Measurements from ENCODE around the gene NMUR1.

Gene NMUR1

DNA sequence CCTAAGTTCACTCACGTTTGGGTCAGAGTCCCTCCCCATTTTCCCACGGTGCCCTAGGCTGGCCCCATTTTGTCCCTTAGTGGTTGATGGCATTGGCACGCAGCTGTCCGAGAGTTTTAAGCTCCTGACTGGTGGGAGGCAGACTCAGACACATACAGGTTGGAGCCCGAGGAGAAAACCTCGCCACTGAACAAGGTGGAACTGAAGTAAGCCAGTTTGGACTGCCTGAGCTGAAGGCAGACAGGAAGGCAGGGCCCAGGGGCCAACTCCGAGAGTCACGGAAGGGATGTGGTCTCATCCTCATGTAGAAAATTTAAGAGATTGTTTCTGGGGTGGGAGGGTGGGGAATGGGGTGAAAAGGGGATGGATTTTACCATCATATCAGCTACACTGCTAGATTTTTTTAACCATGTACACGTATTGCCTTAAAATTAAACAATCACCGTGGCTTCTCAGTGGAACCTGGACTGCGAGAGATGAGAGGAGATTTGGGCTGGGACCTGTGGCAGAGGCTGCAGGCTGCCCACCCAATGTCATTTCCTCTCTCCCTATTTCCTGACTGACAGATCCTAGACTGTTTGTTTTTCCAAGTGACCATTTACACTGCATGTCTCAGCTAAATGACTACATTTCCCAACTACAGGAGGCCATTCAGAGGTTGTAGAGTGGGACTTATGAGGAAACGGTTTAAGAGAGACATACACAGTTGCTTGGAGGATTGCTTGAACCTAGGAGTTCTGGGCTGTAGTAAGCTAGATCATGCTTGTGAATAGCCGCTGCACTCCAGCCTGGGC lies 19.4 kb upstream of the NMUR1 start:
- no peak overlapping the region for H3K4me3 ChIP-seq (ENCODE audit: low read length)
- DNase-seq (ENCODE audit: low read depth): no peak
- H3K9ac ChIP-seq (ENCODE audit: low read length): no peak overlapping the region
- no peaks in the 10 kb centered on the region for H3K36me3 ChIP-seq (ENCODE audit: control insufficient read depth, insufficient read depth, low read length, severe bottlenecking)
- peaks cover 17% of the 10 kb centered on the region for H3K4me1 ChIP-seq (ENCODE audit: control insufficient read depth, insufficient read depth, low read length)
- H3K27me3 ChIP-seq (replicated peaks; ENCODE audit: control insufficient read depth, insufficient read depth, low read length): no peaks in the 10 kb centered on the region
- peaks cover 11% of the 10 kb centered on the region for H3K9me3 ChIP-seq (ENCODE audit: control insufficient read depth, low read length)

DNA sequence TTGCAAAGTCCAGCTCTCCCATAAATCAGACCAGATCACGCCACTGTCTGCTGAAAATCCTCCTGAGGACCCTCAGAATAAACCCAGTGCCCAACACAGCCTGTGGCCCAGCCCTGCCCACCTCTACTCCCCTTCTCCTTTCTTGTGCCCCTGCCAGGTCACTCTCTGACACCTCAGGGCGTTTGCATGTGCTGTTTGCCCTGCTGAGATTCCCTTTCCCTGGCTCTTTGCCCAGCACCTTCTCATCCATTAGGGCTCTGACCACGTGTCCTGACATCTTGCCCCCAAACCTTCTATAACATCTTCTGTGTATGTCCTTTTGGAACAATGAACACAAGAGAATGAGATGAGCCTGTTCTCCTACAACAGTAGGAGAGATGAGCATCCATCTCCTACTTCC lies 18.5 kb upstream of the NMUR1 start:
- DNase-seq (ENCODE audit: low read depth): no peak
- no peaks in the 10 kb centered on the region for H3K36me3 ChIP-seq (ENCODE audit: control insufficient read depth, insufficient read depth, low read length, severe bottlenecking)
- H3K9ac ChIP-seq (ENCODE audit: low read length): no peak overlapping the region
- no peaks in the 10 kb centered on the region for H3K27me3 ChIP-seq (replicated peaks; ENCODE audit: control insufficient read depth, insufficient read depth, low read length)
- H3K4me3 ChIP-seq (ENCODE audit: low read length): no peak overlapping the region
- peaks cover 11% of the 10 kb centered on the region for H3K9me3 ChIP-seq (ENCODE audit: control insufficient read depth, low read length)
- peaks cover 12% of the 10 kb centered on the region for H3K4me1 ChIP-seq (ENCODE audit: control insufficient read depth, insufficient read depth, low read length)

DNA sequence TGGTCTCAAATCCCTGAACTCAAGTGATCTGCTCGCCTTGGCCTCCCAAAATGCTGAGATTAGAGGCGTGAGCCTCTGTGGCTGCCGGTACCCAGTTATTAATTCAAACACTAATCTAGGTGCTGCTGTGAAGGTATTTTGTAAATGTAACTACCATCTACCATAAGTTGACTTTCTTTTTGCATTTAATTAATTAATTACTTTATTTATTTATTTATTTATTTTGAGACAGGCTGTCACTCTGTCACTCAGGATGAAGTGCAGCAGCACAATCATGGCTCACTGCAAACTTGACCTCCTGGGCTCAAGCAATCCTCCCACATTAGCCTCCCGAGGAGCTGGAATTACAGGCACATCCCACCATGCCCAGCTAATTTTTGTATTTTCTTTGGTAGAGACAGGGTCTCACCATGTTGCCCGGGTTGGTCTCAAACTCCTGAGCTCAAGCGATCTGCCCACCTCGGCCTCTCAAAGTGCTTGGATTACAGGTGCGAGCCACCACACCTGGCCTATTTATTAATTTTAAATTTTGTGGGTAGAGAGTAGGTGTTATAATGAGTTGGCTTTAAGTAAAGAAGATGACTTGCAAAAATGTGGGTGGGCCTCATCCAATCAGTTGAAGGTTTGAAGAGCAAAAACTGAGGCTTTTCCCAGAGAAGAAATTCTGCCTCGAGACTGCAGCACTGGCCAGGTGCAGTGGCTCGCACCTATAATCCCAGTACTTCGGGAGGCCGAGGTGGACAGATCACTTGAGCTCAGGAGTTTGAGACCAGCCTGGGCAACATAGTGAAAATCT lies 17.3 kb upstream of the NMUR1 start:
- Histone ChIP-seq H3K9ac (ENCODE audit: low read length) (no peak overlapping the region), H3K36me3 (ENCODE audit: control insufficient read depth, insufficient read depth, low read length, severe bottlenecking) (no peaks in the 10 kb centered on the region), H3K9me3 (ENCODE audit: control insufficient read depth, low read length) (peaks cover 12% of the 10 kb centered on the region), H3K27me3 (replicated peaks; ENCODE audit: control insufficient read depth, insufficient read depth, low read length) (no peaks in the 10 kb centered on the region), H3K4me3 (ENCODE audit: low read length) (no peak overlapping the region), H3K4me1 (ENCODE audit: control insufficient read depth, insufficient read depth, low read length) (peaks cover 12% of the 10 kb centered on the region)
- DNase-seq (ENCODE audit: low read depth): no peak

DNA sequence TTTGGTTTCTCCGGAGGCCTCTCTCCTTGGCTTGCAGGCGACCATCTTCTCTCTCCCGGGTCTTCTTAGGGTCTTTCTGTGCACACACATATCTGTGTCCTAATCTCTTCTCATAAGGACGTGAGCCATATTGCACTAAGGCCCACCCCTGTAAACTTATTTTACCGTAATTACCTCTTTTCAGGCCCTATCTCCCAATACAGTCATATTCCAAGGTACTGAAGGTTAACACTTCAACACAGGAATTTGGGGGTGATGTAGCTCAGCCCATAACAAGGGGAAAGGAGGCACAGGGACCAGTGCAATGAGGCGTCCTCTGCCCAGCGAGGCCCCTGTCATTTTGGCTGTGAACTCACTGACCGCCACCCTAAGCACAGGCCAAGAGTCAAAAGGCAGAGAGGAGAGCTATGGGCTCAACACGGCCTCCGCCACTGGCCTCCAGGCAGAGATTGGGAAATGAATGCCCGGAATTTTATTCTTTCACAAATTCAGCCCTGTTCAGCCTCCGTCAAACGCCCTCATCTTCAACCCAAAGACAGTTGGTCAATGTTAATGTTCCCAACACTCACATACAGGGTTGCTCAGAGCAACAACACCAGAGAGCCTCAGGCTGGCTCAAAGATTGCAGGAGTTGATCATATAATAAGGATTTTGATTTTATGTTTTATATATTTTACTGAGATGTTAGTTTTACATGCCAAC lies 15.9 kb upstream of the NMUR1 start:
- no peaks in the 10 kb centered on the region for H3K27me3 ChIP-seq (replicated peaks; ENCODE audit: control insufficient read depth, insufficient read depth, low read length)
- peaks cover 21% of the 10 kb centered on the region for H3K4me1 ChIP-seq (ENCODE audit: control insufficient read depth, insufficient read depth, low read length)
- peaks cover 9% of the 10 kb centered on the region for H3K9me3 ChIP-seq (ENCODE audit: control insufficient read depth, low read length)
- no peaks in the 10 kb centered on the region for H3K36me3 ChIP-seq (ENCODE audit: control insufficient read depth, insufficient read depth, low read length, severe bottlenecking)
- no peak for DNase-seq (ENCODE audit: low read depth)
- no peak overlapping the region for H3K9ac ChIP-seq (ENCODE audit: low read length)
- no peak overlapping the region for H3K4me3 ChIP-seq (ENCODE audit: low read length)

DNA sequence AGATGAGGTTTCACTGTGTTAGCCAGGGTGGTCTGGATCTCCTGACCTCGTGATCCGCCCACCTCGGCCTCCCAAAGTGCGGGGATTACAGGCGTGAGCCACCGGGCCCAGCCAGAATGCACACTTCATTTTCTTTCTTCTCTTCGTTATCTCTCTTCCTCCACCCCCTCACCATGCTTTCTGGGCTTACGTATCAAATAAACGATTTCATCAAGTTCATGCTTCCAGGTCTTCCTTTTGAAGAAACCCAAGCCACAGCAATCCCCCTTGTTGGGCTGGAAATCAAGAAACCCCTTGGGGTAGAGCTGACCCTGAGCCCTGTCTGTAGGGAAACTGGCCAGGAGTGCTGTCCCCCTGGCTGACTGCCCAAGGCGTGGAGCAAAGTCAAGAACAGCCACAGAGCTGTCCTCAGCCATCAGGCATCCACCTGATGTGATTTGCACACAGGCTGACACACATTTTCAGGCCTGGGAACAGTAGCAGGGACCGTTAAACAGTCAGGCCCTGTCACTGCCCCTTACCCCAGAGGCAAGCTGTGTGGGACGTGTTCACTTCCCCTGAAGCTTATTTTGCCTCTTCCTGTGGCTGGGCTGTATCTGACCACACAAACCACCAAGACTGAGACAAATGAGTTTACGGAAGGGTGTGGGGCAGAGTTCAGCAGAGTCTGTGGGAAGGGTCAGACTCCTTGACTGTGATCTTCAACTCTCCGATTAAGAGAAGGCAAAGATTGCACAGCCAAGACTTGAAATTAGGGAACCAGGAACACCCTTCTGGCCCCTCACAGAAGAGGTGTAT lies 15.1 kb upstream of the NMUR1 start:
- Histone ChIP-seq H3K9ac (ENCODE audit: low read length) (no peak overlapping the region), H3K27me3 (replicated peaks; ENCODE audit: control insufficient read depth, insufficient read depth, low read length) (no peaks in the 10 kb centered on the region), H3K9me3 (ENCODE audit: control insufficient read depth, low read length) (peaks cover 9% of the 10 kb centered on the region), H3K4me3 (ENCODE audit: low read length) (no peak overlapping the region), H3K4me1 (ENCODE audit: control insufficient read depth, insufficient read depth, low read length) (peaks cover 21% of the 10 kb centered on the region), H3K36me3 (ENCODE audit: control insufficient read depth, insufficient read depth, low read length, severe bottlenecking) (no peaks in the 10 kb centered on the region)
- DNase-seq (ENCODE audit: low read depth): no peak

DNA sequence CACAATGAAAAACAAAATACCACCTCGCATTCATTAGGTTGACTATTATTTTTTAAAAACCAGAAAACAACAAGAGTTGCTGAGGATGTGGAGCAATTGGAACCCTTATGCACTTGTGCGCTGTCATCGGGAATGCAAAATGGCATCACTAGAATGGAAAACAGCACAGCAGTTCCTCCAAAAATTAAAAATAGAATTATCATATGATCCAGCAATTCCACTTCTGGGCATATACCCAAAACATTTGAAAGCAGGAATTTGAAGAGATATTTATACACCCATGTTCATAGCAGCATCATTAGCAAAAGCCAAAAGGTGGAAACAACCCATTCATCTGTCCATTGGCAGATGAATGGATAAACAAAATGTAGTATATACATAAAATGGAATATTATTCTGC lies 11.9 kb upstream of the NMUR1 start:
- DNase-seq (ENCODE audit: low read depth): no peak
- Histone ChIP-seq H3K4me3 (ENCODE audit: low read length) (no peak overlapping the region), H3K9ac (ENCODE audit: low read length) (no peak overlapping the region), H3K4me1 (ENCODE audit: control insufficient read depth, insufficient read depth, low read length) (peaks cover 21% of the 10 kb centered on the region), H3K27me3 (replicated peaks; ENCODE audit: control insufficient read depth, insufficient read depth, low read length) (peaks cover 8% of the 10 kb centered on the region), H3K9me3 (ENCODE audit: control insufficient read depth, low read length) (peaks cover 9% of the 10 kb centered on the region), H3K36me3 (ENCODE audit: control insufficient read depth, insufficient read depth, low read length, severe bottlenecking) (no peaks in the 10 kb centered on the region)

DNA sequence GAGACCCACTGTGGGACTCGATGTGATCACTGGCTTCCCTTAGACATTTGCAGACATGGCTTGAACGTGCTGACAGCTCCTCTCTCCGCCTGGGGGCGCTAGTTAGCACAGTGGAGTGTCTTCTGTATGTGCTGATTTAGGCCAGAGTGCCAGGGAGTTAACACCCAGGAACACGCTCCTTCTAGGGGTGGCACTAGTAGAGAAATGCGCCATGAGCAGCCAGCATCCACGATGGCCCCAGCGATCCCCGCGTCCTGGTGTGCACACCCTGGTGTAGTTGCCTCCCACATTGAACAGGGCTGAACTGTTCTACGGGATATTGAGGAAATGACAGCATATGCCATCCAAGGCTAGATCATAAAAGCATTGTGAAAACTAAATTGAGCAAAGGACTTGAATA lies 11.4 kb upstream of the NMUR1 start:
- Histone ChIP-seq H3K4me3 (ENCODE audit: low read length) (no peak overlapping the region), H3K27me3 (replicated peaks; ENCODE audit: control insufficient read depth, insufficient read depth, low read length) (peaks cover 8% of the 10 kb centered on the region), H3K9ac (ENCODE audit: low read length) (no peak overlapping the region), H3K9me3 (ENCODE audit: control insufficient read depth, low read length) (peaks cover 9% of the 10 kb centered on the region), H3K4me1 (ENCODE audit: control insufficient read depth, insufficient read depth, low read length) (peaks cover 21% of the 10 kb centered on the region), H3K36me3 (ENCODE audit: control insufficient read depth, insufficient read depth, low read length, severe bottlenecking) (no peaks in the 10 kb centered on the region)
- no peak for DNase-seq (ENCODE audit: low read depth)

DNA sequence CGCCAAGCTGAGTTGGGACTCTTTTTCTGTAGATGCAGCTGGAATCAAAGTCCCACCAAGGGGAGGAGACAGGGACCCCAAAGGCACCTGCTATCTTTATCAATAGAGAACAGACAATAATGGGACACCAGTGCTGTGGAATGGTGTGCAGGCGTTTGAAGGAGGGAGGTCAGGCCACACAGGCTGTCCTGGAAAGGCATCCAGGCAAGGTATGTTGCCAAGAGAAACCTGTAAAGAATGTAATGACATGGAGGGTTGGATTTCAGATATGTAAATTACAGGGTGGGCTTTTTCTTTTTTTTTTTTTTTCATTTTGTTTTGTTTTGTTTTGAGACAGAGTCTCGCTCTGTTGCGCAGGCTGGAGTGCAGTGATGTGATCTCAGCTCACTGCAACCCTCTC lies 9.7 kb upstream of the NMUR1 start:
- H3K9ac ChIP-seq (ENCODE audit: low read length): no peak overlapping the region
- H3K4me1 ChIP-seq (ENCODE audit: control insufficient read depth, insufficient read depth, low read length): peaks cover 9% of the 10 kb centered on the region
- DNase-seq (ENCODE audit: low read depth): no peak
- H3K36me3 ChIP-seq (ENCODE audit: control insufficient read depth, insufficient read depth, low read length, severe bottlenecking): no peaks in the 10 kb centered on the region
- H3K9me3 ChIP-seq (ENCODE audit: control insufficient read depth, low read length): peaks cover 9% of the 10 kb centered on the region
- no peak overlapping the region for H3K4me3 ChIP-seq (ENCODE audit: low read length)
- peaks cover 8% of the 10 kb centered on the region for H3K27me3 ChIP-seq (replicated peaks; ENCODE audit: control insufficient read depth, insufficient read depth, low read length)

DNA sequence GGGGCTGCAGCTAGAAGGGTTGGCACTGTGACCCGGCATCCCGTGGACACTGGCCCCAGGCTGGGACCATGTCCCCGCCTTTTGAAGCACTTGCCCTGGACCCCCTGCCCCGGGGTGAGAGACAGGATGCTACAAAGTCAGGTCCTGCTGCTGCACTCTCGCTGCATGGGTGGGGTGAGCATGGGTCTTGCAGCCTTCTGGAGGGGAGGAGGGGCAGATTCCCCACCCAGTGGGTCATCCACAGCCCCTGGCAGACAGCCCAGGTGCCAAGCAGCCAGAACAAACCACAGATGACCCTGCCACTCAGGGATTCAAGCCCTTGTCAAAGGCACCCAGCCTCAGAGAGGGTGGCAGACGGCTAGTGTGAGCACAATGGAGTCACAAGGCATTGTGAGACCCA lies 5.7 kb upstream of the NMUR1 start:
- Histone ChIP-seq H3K4me3 (ENCODE audit: low read length) (no peak overlapping the region), H3K9me3 (ENCODE audit: control insufficient read depth, low read length) (no peaks in the 10 kb centered on the region), H3K4me1 (ENCODE audit: control insufficient read depth, insufficient read depth, low read length) (no peaks in the 10 kb centered on the region), H3K27me3 (replicated peaks; ENCODE audit: control insufficient read depth, insufficient read depth, low read length) (peaks cover 13% of the 10 kb centered on the region), H3K36me3 (ENCODE audit: control insufficient read depth, insufficient read depth, low read length, severe bottlenecking) (no peaks in the 10 kb centered on the region), H3K9ac (ENCODE audit: low read length) (no peak overlapping the region)
- no peak for DNase-seq (ENCODE audit: low read depth)

DNA sequence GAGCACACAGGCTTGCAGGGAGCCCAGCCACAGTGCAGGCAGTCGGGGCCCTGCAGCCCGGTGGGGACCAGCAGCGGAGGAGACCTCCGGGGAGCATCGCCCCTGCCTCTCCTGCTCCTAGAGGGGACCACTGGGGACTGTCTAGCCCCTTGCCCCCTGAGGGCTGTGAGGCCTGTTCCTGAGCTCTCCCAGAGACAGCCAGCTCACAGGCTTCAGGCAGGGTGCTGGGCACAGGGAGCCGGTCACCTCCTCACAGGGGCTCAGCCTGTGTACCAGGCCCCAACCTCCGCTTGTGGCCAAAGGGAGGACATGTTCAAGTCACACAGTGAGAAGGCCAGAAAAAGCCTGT lies 3.5 kb upstream of the NMUR1 start:
- no peak for DNase-seq (ENCODE audit: low read depth)
- no peaks in the 10 kb centered on the region for H3K4me1 ChIP-seq (ENCODE audit: control insufficient read depth, insufficient read depth, low read length)
- no peak overlapping the region for H3K4me3 ChIP-seq (ENCODE audit: low read length)
- no peaks in the 10 kb centered on the region for H3K9me3 ChIP-seq (ENCODE audit: control insufficient read depth, low read length)
- no peak overlapping the region for H3K9ac ChIP-seq (ENCODE audit: low read length)
- H3K36me3 ChIP-seq (ENCODE audit: control insufficient read depth, insufficient read depth, low read length, severe bottlenecking): no peaks in the 10 kb centered on the region
- peaks cover 20% of the 10 kb centered on the region for H3K27me3 ChIP-seq (replicated peaks; ENCODE audit: control insufficient read depth, insufficient read depth, low read length)
